22Rv1 (cell line): ENCODE data around the gene VKORC1L1.
"Not testable (repeated sequence)": the region's sequence is repeated elsewhere in the genome, so short reads cannot be mapped to it uniquely, and the experiment has no call there.

ENCODE experiments used
- ZFX ChIP-seq: fragments of 450-650 bp; IDR thresholded peaks from 2 replicates; pipeline ENCODE4 v1.6.1; 2017; ENCODE audit warnings: antibody characterized with exemption, borderline replicate concordance
- TF ChIP-seq, protein P1 (sequence below): fragments of 450-650 bp; IDR thresholded peaks from 2 replicates; pipeline ENCODE4 v1.5.1; 2017; ENCODE audit warnings: mild to moderate bottlenecking

GRCh38 chr7:65991829-65992228 is 119.0 kb downstream of the VKORC1L1 start:
- TF ChIP-seq, protein P1, sequence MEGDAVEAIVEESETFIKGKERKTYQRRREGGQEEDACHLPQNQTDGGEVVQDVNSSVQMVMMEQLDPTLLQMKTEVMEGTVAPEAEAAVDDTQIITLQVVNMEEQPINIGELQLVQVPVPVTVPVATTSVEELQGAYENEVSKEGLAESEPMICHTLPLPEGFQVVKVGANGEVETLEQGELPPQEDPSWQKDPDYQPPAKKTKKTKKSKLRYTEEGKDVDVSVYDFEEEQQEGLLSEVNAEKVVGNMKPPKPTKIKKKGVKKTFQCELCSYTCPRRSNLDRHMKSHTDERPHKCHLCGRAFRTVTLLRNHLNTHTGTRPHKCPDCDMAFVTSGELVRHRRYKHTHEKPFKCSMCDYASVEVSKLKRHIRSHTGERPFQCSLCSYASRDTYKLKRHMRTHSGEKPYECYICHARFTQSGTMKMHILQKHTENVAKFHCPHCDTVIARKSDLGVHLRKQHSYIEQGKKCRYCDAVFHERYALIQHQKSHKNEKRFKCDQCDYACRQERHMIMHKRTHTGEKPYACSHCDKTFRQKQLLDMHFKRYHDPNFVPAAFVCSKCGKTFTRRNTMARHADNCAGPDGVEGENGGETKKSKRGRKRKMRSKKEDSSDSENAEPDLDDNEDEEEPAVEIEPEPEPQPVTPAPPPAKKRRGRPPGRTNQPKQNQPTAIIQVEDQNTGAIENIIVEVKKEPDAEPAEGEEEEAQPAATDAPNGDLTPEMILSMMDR = not testable (repeated sequence)
- TF ChIP-seq ZFX = not testable (repeated sequence)
